ENCODE data around the gene PAPSS2.

Gene PAPSS2

DNA sequence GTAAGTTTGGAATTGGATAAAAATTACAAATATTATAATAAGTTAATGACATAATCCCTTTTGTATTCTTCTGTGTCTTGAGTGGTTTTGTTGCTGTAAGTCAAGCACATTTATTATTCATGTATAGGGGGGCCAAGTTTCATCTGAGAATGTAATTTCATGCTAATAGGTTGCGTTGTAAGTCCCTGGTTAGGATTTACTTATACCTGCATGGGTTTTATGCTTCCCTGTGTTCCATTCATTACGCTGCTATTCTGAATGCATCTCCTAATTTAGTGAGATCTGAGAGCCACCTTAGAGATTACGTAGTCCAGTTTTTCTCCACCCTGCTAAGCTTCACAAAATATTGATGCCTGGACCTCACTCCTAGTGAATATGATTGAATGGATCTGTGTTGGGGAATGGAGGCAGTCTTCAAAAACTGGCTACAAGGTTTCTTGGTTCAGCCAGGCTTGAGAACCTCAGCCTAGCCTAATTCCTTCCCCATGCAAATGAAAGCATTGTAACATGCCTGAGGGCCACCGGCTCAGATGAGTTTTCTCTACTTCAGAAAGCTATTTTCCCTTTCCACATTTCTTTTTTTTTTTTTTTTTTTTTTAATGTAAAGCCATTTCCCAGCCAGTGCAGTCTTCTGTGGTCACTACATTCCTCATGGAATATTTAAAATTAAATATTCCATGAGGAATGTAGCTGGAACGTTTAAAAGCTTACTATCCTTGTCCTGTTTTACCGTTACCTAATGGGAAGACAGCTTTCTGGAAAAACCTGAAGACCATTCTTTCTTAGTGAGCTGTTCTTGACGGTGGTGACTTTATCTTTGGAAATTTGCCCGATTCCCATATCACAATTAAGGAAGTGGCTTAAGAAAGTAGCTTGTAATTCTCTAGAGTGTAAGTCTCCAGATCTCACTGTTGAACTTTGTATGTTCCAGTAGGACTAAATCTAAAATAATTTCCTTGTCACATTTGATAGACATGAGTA, 16.0 kb downstream of the PAPSS2 start:
- H3K36me3 ChIP-seq = no peaks in the 10 kb centered on the region
- no peaks in the 10 kb centered on the region for H3K27me3 ChIP-seq (ENCODE audit: insufficient read depth, low read depth, severe bottlenecking)
- H3K27ac ChIP-seq = no peak overlapping the region
- TF ChIP-seq, protein P1, sequence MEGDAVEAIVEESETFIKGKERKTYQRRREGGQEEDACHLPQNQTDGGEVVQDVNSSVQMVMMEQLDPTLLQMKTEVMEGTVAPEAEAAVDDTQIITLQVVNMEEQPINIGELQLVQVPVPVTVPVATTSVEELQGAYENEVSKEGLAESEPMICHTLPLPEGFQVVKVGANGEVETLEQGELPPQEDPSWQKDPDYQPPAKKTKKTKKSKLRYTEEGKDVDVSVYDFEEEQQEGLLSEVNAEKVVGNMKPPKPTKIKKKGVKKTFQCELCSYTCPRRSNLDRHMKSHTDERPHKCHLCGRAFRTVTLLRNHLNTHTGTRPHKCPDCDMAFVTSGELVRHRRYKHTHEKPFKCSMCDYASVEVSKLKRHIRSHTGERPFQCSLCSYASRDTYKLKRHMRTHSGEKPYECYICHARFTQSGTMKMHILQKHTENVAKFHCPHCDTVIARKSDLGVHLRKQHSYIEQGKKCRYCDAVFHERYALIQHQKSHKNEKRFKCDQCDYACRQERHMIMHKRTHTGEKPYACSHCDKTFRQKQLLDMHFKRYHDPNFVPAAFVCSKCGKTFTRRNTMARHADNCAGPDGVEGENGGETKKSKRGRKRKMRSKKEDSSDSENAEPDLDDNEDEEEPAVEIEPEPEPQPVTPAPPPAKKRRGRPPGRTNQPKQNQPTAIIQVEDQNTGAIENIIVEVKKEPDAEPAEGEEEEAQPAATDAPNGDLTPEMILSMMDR (IDR thresholded peaks at IDR 0.05; ENCODE audit: low read depth, low read length) = no peak
- no peak overlapping the region for H3K4me3 ChIP-seq (ENCODE audit: low read depth, low read length)
- H3K9me3 ChIP-seq (ENCODE audit: severe bottlenecking) = no peaks in the 10 kb centered on the region
- no peak for DNase-seq

DNA sequence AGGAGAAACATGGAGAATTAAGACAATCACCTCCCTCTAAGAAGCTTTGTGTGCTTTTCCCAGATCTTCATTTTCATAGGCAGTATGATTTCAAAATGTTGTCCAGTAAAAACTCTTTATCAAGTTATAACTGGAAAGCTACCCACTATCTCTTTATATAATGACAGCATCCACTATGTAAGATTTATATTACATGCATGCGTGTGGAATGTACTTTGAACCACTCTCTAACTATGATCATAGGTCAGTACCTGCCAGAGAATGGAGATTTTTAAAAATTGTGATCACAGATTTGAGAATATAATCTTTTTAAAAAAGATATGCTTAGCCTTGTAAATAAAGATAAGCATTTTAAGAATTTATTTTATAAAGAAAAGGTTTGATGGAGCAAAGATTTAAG, 17.9 kb downstream of the PAPSS2 start:
- Histone ChIP-seq H3K9me3 (ENCODE audit: severe bottlenecking) (no peaks in the 10 kb centered on the region), H3K27me3 (ENCODE audit: insufficient read depth, low read depth, severe bottlenecking) (no peaks in the 10 kb centered on the region), H3K36me3 (no peaks in the 10 kb centered on the region), H3K27ac (no peak overlapping the region), H3K4me3 (ENCODE audit: low read depth, low read length) (no peak overlapping the region)
- TF ChIP-seq, protein P1 (IDR thresholded peaks at IDR 0.05; ENCODE audit: low read depth, low read length) = no peak
- DNase-seq = no peak

DNA sequence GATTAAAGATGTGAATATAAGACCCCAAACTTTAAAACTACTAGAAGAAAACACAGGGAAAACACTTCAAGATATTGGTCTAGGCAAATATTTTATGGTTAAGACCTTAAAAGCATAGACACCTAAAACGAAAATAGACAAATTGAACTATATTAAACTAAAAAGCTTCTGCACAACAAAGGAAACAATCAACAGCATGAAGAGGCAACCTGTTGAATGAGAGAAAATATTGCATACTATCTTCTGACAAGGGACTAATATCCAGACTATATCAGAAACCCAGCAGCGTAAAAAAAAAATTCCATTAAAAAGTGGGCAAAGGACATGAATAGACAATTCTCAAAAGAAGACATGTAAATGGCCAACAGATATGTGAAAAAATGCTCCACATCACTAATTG, 18.6 kb downstream of the PAPSS2 start:
- TF ChIP-seq, protein P1 (IDR thresholded peaks at IDR 0.05; ENCODE audit: low read depth, low read length) = no peak
- H3K9me3 ChIP-seq (ENCODE audit: severe bottlenecking) = no peaks in the 10 kb centered on the region
- DNase-seq = no peak
- H3K36me3 ChIP-seq = no peaks in the 10 kb centered on the region
- no peak overlapping the region for H3K4me3 ChIP-seq (ENCODE audit: low read depth, low read length)
- H3K27me3 ChIP-seq (ENCODE audit: insufficient read depth, low read depth, severe bottlenecking) = no peaks in the 10 kb centered on the region
- no peak overlapping the region for H3K27ac ChIP-seq

DNA sequence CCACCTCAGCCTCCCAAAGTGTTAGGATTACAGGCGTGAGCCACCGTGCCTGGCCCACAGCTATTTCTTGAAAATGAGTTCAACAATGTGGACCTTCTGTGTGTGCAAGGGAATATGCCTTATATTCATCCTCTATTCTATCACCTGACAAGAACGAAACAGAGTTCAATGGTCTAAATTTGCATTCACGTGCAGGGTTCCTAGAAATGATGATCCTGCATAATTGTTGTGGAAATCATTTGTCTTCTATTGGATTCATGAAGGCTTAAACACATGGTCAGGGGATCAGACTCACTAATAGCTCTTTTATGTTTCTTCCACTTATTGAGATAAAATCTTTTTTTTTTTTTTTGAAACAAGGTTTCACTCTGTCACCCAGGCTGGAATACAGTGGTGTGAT, 23.7 kb downstream of the PAPSS2 start:
- H3K27ac ChIP-seq = no peak overlapping the region
- TF ChIP-seq, protein P1 (IDR thresholded peaks at IDR 0.05; ENCODE audit: low read depth, low read length) = no peak
- H3K9me3 ChIP-seq (ENCODE audit: severe bottlenecking) = no peaks in the 10 kb centered on the region
- H3K27me3 ChIP-seq (ENCODE audit: insufficient read depth, low read depth, severe bottlenecking) = no peaks in the 10 kb centered on the region
- H3K4me3 ChIP-seq (ENCODE audit: low read depth, low read length) = no peak overlapping the region
- DNase-seq = no peak
- H3K36me3 ChIP-seq = no peaks in the 10 kb centered on the region

DNA sequence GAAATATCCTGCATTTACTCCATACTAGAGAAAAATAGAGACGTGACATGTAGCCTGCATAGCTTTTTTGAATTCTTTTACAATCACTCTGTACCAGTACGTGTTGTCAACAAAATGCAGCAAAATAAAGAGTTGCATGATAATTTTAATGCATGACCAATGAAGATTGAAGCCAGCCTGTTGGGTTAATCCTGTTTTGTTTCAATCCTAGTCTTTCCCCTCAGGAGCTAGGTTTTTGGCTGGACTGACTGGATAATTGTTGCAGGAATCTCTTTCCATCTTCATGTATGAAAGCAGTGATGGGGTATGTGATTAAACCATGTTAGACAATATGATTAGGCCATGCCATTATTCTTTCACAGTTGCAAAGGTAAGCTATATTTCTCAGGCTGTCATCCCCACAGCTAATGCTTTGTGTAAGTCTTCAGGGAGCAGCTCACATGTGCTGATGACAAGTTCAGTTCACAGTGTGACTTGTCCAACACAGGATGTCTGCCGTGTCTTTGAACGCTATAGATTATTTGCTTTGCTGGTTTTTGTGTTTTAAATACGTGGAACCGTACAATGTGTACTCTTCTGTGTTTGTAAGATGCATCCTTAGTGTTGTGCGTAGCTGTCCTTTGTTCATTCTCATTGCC, 24.4 kb downstream of the PAPSS2 start:
- no peak for DNase-seq
- TF ChIP-seq, protein P1 (IDR thresholded peaks at IDR 0.05; ENCODE audit: low read depth, low read length) = no peak
- Histone ChIP-seq H3K27ac (no peak overlapping the region), H3K9me3 (ENCODE audit: severe bottlenecking) (no peaks in the 10 kb centered on the region), H3K36me3 (no peaks in the 10 kb centered on the region), H3K4me3 (ENCODE audit: low read depth, low read length) (no peak overlapping the region), H3K27me3 (ENCODE audit: insufficient read depth, low read depth, severe bottlenecking) (no peaks in the 10 kb centered on the region)

All from WERI-Rb-1 (cell line).